SHP77 treated with DMSO at 0.1 percent for 48 hours (cell line): ENCODE data around the gene MAGEB17.
"Not testable (repeated sequence)": the region's sequence is repeated elsewhere in the genome, so short reads cannot be mapped to it uniquely, and the experiment has no call there.

ENCODE experiments used
- DNase-seq: peaks from one replicate; lab custom pipeline; 2025; lab: John Stamatoyannopoulos, UW

Gene MAGEB17

DNA sequence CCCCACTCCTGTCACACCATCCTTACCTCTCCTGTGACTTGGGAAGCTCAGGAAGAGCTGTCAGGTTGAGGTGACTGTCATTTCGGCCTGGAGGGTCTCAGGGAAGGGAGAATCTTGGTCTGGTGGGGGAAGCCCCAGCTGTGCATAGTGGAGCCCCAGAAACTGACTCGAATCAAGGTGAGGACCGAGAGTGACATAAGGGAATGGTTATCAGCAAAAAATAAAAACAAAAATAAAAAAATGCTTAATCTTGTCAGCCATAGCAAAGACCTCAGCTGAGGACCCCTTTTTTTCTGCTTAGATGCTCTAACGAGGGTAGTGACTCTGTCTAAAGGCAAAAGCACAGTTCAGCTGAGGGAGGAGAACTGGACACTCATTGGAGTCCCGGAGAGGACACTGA is at the start of gene MAGEB17:
Gene MAGEB17, plus strand, starts transcription at position 301 of the 400 bp plus-strand sequence. CDS start 2,902 bp downstream, outside the sequence.
- DNase-seq, result no peak

GRCh38 chrX:16119353-16120220 is 47.7 kb upstream of the MAGEB17 start:
- no peak for DNase-seq

DNA sequence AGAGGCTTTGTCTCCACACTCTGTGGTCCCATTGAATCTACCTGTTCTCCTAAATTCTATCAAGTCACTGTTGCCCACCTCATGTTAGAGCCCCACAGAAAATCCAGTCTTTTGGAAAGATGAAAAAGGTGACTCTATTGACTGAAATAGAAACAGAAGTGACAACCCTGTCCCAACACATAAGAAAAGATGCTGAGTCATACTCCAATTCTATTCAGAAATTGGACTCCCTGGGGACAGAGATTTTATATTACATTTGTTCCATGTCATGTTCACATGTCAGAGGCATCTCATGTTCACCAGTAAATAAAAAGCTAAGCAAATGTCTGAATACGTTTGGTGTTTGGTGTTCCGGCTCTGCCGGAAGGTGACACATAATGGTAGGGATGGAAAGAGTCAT is 46.9 kb upstream of the MAGEB17 start:
- DNase-seq, result no peak

- DNase-seq, result peak; percentile 21
Observed at GRCh38 chrX:16123222-16123786, 44.0 kb upstream of the MAGEB17 start, which contains the start of gene GRPR. Gene GRPR, plus strand, starts transcription at chrX:16123565. Its CDS starts 389 bp downstream, at chrX:16123954.

- DNase-seq, result no peak
Observed at GRCh38 chrX:16124201-16124600, 43.1 kb upstream of the MAGEB17 start.

- no peak for DNase-seq
Observed at GRCh38 chrX:16125520-16126149, 41.6 kb upstream of the MAGEB17 start.

GRCh38 chrX:16130707-16131106 is 36.6 kb upstream of the MAGEB17 start:
- DNase-seq, result no peak

GRCh38 chrX:16134936-16135335 is 32.3 kb upstream of the MAGEB17 start:
- no peak for DNase-seq

GRCh38 chrX:16136080-16136479 is 31.2 kb upstream of the MAGEB17 start:
- no peak for DNase-seq

DNA sequence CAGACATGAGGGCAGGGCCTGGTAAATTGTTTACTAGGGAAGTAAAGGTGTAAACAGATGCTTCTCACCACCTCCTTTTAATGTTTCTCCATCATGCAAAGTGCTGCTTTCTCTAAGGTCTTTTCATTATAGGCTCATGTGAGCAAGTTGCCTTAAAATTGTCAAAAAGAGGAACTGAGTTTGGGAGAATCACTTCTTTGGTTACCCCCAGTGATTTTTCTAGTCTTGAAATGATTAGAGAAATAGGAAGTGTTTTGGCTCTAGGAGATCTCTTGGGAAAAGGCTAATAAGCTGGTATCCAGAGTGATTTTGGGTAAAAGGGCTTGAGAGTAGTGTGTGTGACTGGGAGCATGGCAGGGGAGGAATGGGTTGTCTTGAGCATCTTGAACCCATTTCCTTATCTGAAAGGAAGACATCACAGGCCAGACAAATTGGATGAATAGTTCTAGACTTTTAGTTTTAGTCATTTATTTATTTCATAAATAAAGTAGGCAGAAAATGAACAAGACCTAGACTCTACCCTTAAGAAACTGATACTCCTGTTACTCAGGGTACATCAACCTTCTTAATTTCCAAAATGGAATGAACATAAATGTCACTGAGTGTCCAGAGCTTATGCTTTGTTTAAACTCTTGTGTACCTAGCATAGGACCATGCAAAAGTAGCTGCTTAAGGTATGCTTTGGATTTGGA is 29.7 kb upstream of the MAGEB17 start:
- no peak for DNase-seq

GRCh38 chrX:16138108-16138427 is 29.2 kb upstream of the MAGEB17 start:
- no peak for DNase-seq

GRCh38 chrX:16140448-16140847 is 26.8 kb upstream of the MAGEB17 start:
- DNase-seq, result no peak

DNA sequence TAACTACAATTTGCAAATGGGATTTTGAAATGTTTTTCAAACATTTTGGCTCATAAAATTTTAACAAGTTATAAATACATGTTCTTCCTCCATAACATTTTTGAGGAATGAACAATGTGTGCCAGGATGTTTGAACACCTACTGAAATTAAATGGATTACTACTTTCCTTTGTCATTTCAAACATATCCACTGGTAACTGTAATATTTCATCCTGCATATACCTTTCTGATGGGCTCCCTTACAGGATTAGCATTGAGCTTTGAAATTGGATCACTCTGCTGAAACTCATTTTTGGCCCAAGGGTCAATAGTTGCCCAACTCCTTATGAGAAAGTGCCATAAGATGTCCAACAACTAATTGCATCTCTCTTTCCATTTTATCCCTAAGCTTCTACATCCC is 26.3 kb upstream of the MAGEB17 start:
- DNase-seq, result no peak

DNA sequence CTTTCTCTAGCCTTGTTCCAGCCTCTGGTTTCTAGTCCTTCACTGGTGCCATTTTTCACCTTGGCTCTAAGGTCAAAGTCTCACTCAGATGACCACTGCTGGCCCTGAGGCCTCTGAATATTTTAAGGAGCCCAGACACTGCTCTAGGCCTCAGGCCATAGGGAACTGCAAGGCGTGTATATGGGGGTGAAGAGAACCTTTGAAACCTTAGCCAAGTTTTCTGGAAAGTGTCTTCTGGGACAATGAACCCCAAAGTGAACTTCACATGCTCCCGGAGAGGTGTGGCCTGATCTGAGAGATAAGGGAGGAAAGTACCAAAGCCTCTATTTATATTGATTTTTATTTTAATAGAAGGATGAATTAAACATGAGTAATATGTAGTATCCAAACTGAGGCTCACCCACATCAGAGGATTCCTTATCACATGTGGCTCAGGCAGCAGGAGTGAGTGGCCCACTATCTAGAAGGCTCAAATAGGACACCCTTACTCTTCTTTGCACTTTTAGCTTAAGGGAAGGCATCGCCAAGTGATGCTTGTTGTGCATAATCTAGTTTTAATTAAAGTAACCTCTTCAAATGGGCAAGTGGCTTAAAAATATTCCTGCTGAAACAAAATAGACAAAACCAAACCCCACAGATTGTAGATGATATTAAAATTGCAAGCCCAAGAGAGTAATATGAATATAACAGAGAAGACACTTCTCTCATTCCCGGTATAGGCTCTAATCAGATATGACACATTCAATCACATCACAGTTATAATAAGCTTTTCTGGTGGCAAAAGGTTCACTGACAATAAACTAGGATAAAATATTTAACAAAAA is 25.6 kb upstream of the MAGEB17 start:
- DNase-seq, result no peak

DNA sequence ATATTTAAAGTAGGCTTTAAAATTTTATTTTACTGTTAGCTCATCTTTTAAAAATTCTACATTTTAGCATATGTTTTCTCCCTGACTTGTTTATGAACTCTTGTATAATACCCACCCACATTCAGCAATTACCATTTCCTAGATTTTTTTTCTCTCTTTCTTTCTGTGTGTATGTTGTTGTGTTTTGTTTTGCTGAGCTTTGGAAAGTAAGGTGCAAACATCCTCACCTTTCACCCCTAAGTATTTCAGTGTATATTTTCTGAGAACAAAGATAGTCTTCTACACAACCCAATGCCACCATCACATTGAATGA is 25.1 kb upstream of the MAGEB17 start:
- DNase-seq, result no peak

DNA sequence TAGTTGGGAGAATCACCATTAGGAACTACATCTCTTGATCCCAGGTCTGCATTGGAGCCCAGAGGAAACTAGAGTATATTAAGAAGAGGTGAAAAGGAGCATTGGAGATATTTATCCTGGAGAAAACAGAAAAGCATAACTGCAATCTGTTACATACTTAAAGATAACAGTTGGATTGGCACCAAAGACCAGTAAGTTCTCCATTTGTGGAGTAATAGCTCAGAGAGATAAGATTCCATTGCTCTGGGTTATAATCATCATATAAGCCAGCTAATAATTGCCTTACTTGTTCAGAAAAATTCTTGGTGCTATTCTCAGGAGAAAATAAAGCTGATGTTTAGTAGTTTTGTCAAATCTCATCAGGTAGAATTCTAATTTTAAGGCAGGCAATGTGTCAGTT is 23.3 kb upstream of the MAGEB17 start:
- DNase-seq, result no peak

DNA sequence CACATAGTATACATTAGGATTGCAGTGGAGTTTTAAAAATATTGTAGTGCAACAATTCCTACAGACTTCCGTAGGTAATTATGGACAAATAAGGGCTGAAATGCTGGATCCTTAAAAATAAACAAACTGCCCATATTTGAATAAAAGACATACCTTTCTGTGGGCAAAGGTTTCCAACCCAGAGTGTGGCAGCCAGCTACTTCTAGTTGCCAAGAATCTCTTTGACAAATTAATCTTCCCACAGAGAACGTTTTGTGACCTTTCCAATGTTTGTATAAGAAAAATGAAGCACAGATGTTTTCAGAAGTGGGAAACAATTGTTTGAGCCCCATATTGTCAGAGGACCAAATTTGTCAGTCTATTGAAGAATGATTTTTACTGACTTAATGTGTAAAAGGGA is 22.9 kb upstream of the MAGEB17 start:
- DNase-seq, result no peak

DNA sequence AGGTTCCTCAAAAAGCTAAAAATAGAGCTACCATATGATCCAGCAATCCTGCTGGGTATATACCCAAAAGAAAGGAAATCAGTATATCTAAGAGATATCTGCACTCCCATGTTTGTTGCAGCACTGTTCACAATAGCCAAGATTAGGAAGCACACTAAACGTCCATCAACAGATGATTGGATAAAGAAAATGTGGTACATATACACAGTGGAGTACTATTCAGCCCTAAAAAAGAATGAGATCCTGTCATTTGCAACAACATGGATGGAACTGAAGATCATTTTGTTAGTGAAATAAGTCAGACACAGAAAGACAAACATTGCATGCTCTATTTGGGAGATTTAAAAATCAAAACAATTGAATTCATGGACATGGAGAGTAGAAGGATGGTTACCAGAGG is 22.2 kb upstream of the MAGEB17 start:
- DNase-seq, result not testable (repeated sequence)

- DNase-seq, result no peak
Observed at GRCh38 chrX:16145656-16146055, 21.6 kb upstream of the MAGEB17 start.

DNA sequence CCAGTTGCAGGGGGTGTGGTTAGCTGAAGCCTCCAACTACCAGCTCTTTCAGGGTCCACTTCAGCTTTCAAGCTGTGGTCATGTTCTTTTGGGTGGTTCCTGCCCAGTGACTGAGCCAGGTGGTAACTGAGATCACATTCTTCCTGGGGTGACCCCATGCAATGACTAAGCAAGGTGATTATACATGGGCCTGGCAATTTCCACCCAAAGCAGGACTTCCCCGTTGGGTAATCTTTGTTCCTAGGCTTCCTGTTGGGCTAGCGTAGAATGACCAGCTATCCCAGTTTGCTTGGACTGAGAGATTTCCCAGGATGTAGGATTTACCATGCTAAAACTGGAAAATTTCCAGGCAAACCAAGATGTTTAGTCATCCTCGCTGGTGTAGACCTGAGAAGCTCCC is 18.4 kb upstream of the MAGEB17 start:
- DNase-seq, result no peak

- DNase-seq, result no peak
Observed at GRCh38 chrX:16155581-16156096, 11.6 kb upstream of the MAGEB17 start.
